ENCODE results near the gene OOSP3. TPM values are rescaled to one million over a fixed set of nuclear protein-coding genes. Genes with fewer than 3 reads are reported as not detected.
"Not testable (repeated sequence)": the region's sequence is repeated elsewhere in the genome, so short reads cannot be mapped to it uniquely, and the experiment has no call there.

Gene OOSP3
- total RNA-seq, 2 experiments from 2014 or later = not detected

DNA sequence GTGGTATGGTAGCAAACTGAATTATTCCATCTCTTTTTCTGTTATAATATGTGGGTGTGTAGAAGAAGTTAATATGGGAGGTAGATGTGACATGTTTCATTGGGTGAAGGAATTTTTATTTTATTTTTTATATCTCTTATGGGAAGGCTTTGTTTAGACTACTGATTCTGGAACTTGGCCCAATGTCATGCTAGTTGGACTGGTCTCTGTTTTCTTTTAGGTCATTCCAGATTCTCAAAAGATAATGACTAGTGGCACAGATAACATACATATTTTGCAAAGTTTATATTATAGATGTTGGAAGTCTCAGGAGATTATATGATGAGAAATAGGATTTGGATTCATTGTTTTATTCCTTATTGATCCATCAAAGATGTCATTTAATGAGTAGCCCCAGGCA is 1.3 kb upstream of the OOSP3 start:
- Mint-ChIP-seq H3K9me3 (ENCODE audit: low read depth) (no peaks in the 10 kb centered on the region), H3K27me3 (peaks cover 5% of the 10 kb centered on the region), H3K4me3 (no peak overlapping the region), H3K4me1 (no peaks in the 10 kb centered on the region), H3K27ac (no peak overlapping the region), H3K36me3 (ENCODE audit: low read depth) (no peaks in the 10 kb centered on the region)
- ChIA-PET CTCF (no interaction called here), POLR2A (no interaction called here)
- ATAC-seq (no peak), DNase-seq (no peak)
- intact Hi-C loops (cut with DNase I, micrococcal nuclease) = no loop called here

DNA sequence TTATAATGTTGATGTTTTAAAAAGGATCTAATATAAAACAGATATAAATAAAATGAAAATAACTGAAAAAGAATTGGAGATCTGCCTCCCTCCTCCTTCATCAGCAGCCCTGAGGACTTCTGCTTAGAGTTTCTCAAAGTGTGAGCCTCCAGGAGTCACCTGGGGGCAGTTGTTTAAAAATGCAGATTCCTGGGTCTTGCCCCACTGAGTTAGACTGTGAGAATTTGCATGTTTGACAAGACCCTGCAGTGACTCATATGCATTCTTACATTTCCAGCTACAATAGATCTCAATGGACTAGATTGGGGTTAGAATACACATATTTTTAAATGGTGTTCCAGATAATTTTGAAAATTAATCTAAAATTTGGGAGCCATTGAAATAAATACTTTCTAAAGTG is 798 bp upstream of the OOSP3 start:
- intact Hi-C loops (cut with DNase I, micrococcal nuclease) = no loop called here
- ChIA-PET CTCF (no interaction called here), POLR2A (no interaction called here)
- ATAC-seq = no peak
- Mint-ChIP-seq H3K27me3 (peaks cover 5% of the 10 kb centered on the region), H3K4me3 (no peak overlapping the region), H3K27ac (no peak overlapping the region), H3K36me3 (ENCODE audit: low read depth) (no peaks in the 10 kb centered on the region), H3K9me3 (ENCODE audit: low read depth) (no peaks in the 10 kb centered on the region), H3K4me1 (no peaks in the 10 kb centered on the region)
- no peak for DNase-seq

DNA sequence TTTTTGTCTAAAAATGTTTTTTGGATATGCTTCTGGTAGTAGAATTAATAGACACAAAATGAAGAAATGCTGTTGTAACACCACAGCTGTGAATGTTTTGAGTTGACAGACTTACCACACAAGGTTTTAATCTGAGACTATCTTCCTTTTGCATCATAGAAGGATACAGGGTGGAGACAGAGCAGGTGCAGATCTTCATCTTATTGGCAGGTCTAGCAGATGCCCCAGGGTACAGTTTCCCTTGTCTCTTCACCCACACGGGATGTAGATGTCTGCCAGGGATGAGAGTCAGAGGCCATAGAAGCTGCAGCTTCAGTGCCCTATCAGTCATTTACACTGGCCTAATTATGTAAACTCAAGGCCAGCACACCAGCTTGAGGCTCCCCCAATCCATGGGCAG is 985 bp downstream of the OOSP3 start:
- no peak for DNase-seq
- no peak overlapping the region for H3K27ac Mint-ChIP-seq
- intact Hi-C loops (cut with DNase I, micrococcal nuclease) = no loop called here
- no peaks in the 10 kb centered on the region for H3K36me3 Mint-ChIP-seq (ENCODE audit: low read depth)
- no peak for ATAC-seq
- peaks cover 5% of the 10 kb centered on the region for H3K27me3 Mint-ChIP-seq
- ChIA-PET CTCF (no interaction called here), POLR2A (no interaction called here)
- H3K4me3 Mint-ChIP-seq = no peak overlapping the region
- no peaks in the 10 kb centered on the region for H3K9me3 Mint-ChIP-seq (ENCODE audit: low read depth)
- no peaks in the 10 kb centered on the region for H3K4me1 Mint-ChIP-seq

DNA sequence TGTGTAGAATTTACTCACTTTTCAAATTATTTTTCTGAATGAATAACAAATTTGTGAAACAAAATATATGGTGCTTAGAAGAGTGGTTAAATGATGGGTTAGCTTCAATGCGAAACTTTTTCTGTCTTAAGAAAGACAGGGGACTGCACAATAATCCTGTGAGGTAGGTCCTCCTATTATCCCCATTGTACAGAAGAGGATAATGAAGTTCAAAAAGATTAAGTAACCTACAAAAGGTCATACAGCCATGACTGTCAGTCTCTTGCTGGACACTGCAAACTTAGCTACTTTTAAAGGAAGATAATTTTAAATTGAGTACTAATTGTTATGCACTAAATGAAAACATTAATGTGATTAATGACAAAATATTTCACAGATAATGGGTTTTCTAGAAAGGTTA is 5.0 kb downstream of the OOSP3 start:
- H3K27me3 Mint-ChIP-seq = peaks cover 5% of the 10 kb centered on the region
- CTCF ChIA-PET = no interaction called here
- POLR2A ChIA-PET = no interaction called here
- intact Hi-C loops (cut with DNase I, micrococcal nuclease) = no loop called here
- no peak overlapping the region for H3K27ac Mint-ChIP-seq
- no peaks in the 10 kb centered on the region for H3K4me1 Mint-ChIP-seq
- no peak overlapping the region for H3K4me3 Mint-ChIP-seq
- DNase-seq (no peak), ATAC-seq (no peak)
- peaks cover 4% of the 10 kb centered on the region for H3K9me3 Mint-ChIP-seq (ENCODE audit: low read depth)
- peaks cover 3% of the 10 kb centered on the region for H3K36me3 Mint-ChIP-seq (ENCODE audit: low read depth)

DNA sequence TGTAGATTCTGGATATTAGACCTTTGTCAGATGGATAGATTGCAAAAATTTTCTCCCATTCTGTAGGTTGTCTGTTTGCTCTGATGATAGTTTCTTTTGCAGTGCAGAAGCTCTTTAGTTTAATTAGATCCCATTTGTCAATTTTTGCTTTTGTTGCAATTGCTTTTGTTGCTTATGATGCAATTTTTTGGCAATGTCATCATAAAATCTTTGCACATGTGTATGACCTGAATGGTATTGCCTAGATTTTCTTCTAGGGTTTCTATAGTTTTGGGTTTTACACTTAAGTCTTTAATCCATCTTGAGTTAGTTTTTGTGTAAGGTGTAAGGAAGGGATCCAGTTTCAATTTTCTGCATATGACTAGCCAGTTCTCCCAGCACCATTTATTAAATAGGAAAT is 8.6 kb downstream of the OOSP3 start:
- H3K4me3 Mint-ChIP-seq; intact Hi-C loops (cut with DNase I, micrococcal nuclease); ATAC-seq; DNase-seq; POLR2A ChIA-PET; H3K4me1 Mint-ChIP-seq; H3K36me3 Mint-ChIP-seq (ENCODE audit: low read depth); CTCF ChIA-PET; H3K27ac Mint-ChIP-seq; H3K27me3 Mint-ChIP-seq: not testable (repeated sequence)
- H3K9me3 Mint-ChIP-seq (ENCODE audit: low read depth) = peaks cover 23% of the 10 kb centered on the region

DNA sequence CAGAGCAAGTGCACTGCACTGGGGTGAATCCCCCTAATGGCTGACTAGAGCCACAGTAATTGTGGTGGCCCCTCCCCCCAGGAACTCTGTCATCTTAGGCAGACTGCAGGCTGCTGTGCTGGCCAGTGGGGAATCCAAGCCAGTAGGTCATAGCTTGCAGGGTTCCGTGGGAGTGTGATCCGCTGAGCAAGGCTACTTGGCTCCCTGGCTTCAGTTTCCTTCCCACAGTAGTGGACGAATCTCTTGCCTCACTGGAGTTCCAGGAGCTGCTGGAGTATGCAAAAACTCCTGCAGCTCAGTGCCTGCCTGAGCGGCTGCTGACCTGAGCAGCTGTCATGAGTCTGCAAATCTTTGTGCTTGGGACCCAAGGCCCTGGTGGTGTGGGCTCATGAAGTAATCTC is 13.2 kb downstream of the OOSP3 start:
- Mint-ChIP-seq H3K36me3 (ENCODE audit: low read depth) (peaks cover 9% of the 10 kb centered on the region), H3K27ac (no peak overlapping the region), H3K27me3 (peaks cover 6% of the 10 kb centered on the region), H3K4me3 (no peak overlapping the region), H3K9me3 (ENCODE audit: low read depth) (peaks cover 19% of the 10 kb centered on the region), H3K4me1 (no peaks in the 10 kb centered on the region)
- intact Hi-C loops (cut with DNase I, micrococcal nuclease) = no loop called here
- DNase-seq = no peak
- ChIA-PET POLR2A (no interaction called here), CTCF (no interaction called here)
- ATAC-seq = no peak

DNA sequence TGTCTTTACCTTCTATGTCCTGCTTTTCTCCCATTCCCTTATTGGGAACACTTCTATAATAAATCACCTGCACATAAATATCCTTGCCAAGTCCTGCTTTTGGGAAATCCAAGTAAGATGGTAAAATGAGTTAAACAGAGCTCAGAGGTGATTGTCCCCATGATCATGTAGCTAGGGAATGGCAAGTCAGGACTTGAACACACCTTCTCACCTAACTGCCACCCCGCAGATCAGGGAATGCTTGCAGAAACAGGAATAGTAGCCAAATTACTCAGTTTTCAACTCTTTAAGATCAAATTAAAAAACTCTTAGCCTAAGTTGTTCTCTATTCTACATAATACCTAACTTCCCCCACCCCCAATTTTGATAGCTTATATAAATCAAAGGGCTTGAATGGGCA is 16.0 kb downstream of the OOSP3 start:
- Mint-ChIP-seq H3K36me3 (ENCODE audit: low read depth) (peaks cover under 1% of the 10 kb centered on the region), H3K4me1 (no peaks in the 10 kb centered on the region), H3K27ac (no peak overlapping the region), H3K9me3 (ENCODE audit: low read depth) (peaks cover 10% of the 10 kb centered on the region), H3K4me3 (no peak overlapping the region), H3K27me3 (peaks cover 3% of the 10 kb centered on the region)
- intact Hi-C loops (cut with DNase I, micrococcal nuclease) = no loop called here
- ChIA-PET CTCF (interaction anchor here (0.6 to 1.5 kb wide), 3 partner anchors 8 to 324 kb away, joined by 3 read pairs; no protein-coding TSS in a partner anchor), POLR2A (no interaction called here)
- no peak for DNase-seq
- ATAC-seq = no peak

DNA sequence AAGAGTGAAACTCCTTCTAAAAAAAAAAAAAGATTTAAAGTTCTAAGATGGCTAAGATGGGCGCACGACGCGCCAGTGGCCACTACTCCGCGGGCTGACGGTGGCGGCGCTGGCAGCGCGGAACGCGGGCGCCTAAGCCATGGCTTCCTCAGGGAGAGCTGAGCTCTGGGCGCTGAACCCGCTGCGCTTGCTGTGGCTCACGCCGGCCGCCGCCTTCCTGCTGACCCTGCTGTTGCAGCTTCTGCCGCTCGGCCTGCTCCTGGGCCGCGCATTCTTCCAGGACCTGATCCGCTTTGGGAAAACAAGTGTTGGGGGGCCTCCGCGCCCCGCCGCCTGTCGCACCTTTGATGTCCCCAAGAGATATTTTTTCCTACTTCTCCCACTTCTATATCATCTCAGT is 19.5 kb downstream of the OOSP3 start:
- no peaks in the 10 kb centered on the region for H3K36me3 Mint-ChIP-seq (ENCODE audit: low read depth)
- peaks cover 6% of the 10 kb centered on the region for H3K27me3 Mint-ChIP-seq
- POLR2A ChIA-PET = no interaction called here

DNA sequence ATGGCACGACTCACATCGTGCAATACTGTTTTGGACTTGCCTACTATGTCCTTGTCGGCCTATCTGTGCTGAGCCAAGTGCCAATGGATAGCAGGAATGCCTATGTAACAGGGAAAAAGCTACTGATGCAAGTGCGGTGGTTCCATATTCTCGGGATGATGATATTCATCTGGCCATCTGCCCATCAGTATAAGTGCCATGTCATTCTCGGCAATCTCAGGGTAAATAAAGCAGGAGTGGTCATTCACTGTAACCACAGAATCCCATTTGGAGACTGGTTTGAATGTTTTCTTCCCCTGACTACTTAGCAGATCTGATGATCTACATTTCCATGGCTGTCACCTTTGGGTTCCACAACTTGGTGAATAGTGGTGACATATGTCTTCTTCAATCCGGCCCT is 20.1 kb downstream of the OOSP3 start:
- Mint-ChIP-seq H3K36me3 (ENCODE audit: low read depth) (no peaks in the 10 kb centered on the region), H3K9me3 (ENCODE audit: low read depth) (no peaks in the 10 kb centered on the region), H3K27me3 (peaks cover 6% of the 10 kb centered on the region), H3K27ac (no peak overlapping the region), H3K4me3 (no peak overlapping the region), H3K4me1 (no peaks in the 10 kb centered on the region)
- ChIA-PET POLR2A (no interaction called here), CTCF (no interaction called here)
- intact Hi-C loops (cut with DNase I, micrococcal nuclease) = no loop called here
- ATAC-seq = no peak
- DNase-seq = no peak

More for the DNA sequence above, 19.5 kb downstream of the OOSP3 start:
- no peak for DNase-seq
- H3K4me3 Mint-ChIP-seq = no peak overlapping the region
- H3K4me1 Mint-ChIP-seq = no peaks in the 10 kb centered on the region
- intact Hi-C loops (cut with DNase I, micrococcal nuclease) = no loop called here
- CTCF ChIA-PET = no interaction called here
- no peak overlapping the region for H3K27ac Mint-ChIP-seq
- ATAC-seq = no peak
- no peaks in the 10 kb centered on the region for H3K9me3 Mint-ChIP-seq (ENCODE audit: low read depth)

DNA sequence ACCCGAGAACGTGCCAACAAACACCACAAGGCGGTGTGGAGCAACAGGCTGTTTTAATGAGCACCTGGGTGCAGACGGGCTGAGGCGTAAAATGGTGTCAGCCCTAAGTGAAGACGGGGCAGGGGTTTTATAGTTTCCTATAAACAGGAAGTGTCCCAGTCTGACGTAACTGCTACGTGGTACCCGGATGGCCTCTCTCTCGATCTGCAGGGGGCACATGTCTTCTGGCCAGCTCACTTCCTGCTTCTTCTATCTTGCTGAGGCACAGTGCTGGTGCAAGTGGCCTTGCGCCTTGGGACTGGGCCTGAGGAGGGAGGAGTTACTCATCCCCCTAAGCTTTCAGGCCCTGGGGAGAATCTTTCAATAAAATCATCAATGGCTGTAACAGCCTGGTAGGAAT is 20.9 kb downstream of the OOSP3 start:
- no peak overlapping the region for H3K4me3 Mint-ChIP-seq

DNA sequence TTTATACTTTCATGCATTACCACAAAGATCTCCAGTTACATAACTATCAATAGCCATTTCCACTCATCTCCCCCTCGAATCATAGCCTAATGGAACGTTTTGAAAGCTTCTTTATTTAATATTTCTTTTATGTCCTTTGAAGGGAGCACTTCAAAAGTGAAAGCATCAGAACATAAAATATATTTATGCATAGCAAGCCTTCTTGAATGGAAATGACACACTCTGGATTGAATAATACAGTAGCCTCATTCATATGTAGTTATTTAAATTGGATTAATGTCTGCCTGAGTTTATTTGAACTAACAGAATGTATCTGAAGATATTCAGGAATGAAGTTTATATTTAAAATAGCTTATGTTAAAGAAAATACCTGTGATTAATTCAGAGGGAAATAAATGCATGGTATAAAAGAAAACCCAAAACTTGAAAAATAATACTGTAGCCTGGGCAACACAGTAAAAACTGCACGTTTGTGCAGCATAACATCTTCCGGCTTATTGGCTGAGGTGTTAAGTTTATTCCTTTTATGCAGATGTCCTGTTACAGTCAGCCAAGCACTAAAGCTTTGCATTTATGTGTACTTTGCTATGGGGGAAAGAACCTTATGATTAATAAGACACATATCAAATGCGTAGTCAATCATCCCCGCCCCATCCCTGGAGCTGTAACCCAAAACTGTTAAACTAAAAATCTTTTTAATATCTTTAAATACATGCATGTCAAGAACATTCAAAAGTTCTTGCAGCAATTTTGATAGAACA is 22.0 kb downstream of the OOSP3 start:
- POLR2A ChIA-PET = no interaction called here
- Mint-ChIP-seq H3K9me3 (ENCODE audit: low read depth) (no peaks in the 10 kb centered on the region), H3K4me1 (no peaks in the 10 kb centered on the region), H3K27ac (no peak overlapping the region), H3K27me3 (peaks cover 4% of the 10 kb centered on the region), H3K4me3 (no peak overlapping the region), H3K36me3 (ENCODE audit: low read depth) (no peaks in the 10 kb centered on the region)
- ATAC-seq = no peak
- intact Hi-C loops (cut with DNase I, micrococcal nuclease) = no loop called here
- DNase-seq = no peak
- CTCF ChIA-PET = interaction anchor here (1.3 kb wide), 1 partner anchor 10 kb away, joined by 3 read pairs; no protein-coding TSS in a partner anchor

More for the DNA sequence above, 20.9 kb downstream of the OOSP3 start:
- H3K4me1 Mint-ChIP-seq = no peaks in the 10 kb centered on the region
- ChIA-PET POLR2A (no interaction called here), CTCF (no interaction called here)
- no peak overlapping the region for H3K27ac Mint-ChIP-seq
- intact Hi-C loops (cut with DNase I, micrococcal nuclease) = no loop called here
- no peak for ATAC-seq
- H3K36me3 Mint-ChIP-seq (ENCODE audit: low read depth) = no peaks in the 10 kb centered on the region
- peaks cover 6% of the 10 kb centered on the region for H3K27me3 Mint-ChIP-seq
- no peaks in the 10 kb centered on the region for H3K9me3 Mint-ChIP-seq (ENCODE audit: low read depth)
- no peak for DNase-seq

DNA sequence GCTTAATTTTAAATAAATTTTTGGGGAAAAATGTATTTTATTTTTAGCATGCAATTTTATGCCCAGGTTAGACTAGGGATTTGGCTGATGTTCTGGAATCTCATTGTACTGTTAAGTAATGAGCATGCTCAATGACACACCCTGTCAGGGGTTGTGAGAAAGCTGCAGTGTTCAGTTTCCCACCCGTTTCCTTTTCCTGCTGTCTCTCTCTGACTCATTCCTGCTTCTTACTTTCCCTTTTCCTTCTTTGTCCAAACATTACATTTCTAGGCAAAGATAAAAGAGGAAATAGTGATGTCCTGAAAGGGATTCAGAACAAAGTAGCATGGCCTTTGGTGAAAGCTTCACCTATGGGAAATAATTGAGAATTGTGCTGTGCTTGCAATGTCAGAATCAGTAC is 22.7 kb downstream of the OOSP3 start:
- Mint-ChIP-seq H3K27ac (no peak overlapping the region), H3K27me3 (peaks cover 4% of the 10 kb centered on the region), H3K9me3 (ENCODE audit: low read depth) (no peaks in the 10 kb centered on the region), H3K36me3 (ENCODE audit: low read depth) (no peaks in the 10 kb centered on the region), H3K4me3 (no peak overlapping the region), H3K4me1 (no peaks in the 10 kb centered on the region)
- intact Hi-C loops (cut with DNase I, micrococcal nuclease) = no loop called here
- ATAC-seq (no peak), DNase-seq (no peak)
- CTCF ChIA-PET = interaction anchor here (1.3 kb wide), 1 partner anchor 10 kb away, joined by 3 read pairs; no protein-coding TSS in a partner anchor
- POLR2A ChIA-PET = interaction anchor here (0.8 kb wide), 1 partner anchor 309 kb away, joined by 3 read pairs; no protein-coding TSS in a partner anchor

Data from activated CD4-positive, alpha-beta T cell treated with anti-CD3 and anti-CD28 coated beads for 36 hours (primary cell).